Measurements from ENCODE around the gene P3H1.

The P3H1 gene

GRCh38 chr1:42736571-42737200, 30.1 kb downstream of the P3H1 start:
- 83% methylated on average over 8 of the region's 8 CpGs for WGBS
- Histone ChIP-seq H3K27me3 (ENCODE audit: insufficient read depth, low read length) (no peaks in the 10 kb centered on the region), H3K4me3 (ENCODE audit: low read length) (no peak overlapping the region), H3K9ac (ENCODE audit: low read depth, low read length) (no peak overlapping the region), H3K9me3 (ENCODE audit: insufficient read depth, low read depth, low read length) (no peaks in the 10 kb centered on the region), H3K27ac (ENCODE audit: low read depth, low read length) (no peak overlapping the region), H3K4me1 (ENCODE audit: insufficient read depth, low read length) (peaks cover 26% of the 10 kb centered on the region), H3K36me3 (ENCODE audit: insufficient read depth, low read length) (no peaks in the 10 kb centered on the region)

DNA sequence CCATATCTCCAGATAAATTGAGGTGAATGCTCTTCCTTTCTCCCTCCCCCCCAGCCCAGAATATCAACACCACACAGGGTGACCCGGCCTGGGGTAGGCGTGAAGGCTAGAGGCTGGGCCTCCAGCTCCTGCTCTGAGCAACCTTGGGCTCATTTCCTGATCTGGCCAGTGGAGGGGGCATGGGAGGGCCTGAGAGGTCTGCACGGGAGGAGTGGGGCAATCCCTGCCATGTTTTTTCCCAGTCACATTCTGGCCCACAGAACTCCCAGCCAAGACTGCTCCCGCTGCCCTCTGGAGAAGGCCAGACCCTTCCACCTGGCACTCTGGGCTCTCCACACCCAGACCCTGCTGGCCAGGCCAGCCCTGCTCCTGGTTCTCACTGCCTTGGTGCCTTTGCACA, 30.7 kb downstream of the P3H1 start:
- H3K36me3 ChIP-seq (ENCODE audit: insufficient read depth, low read length) = no peaks in the 10 kb centered on the region
- H3K27ac ChIP-seq (ENCODE audit: low read depth, low read length) = no peak overlapping the region
- H3K4me1 ChIP-seq (ENCODE audit: insufficient read depth, low read length) = peaks cover 21% of the 10 kb centered on the region
- H3K9ac ChIP-seq (ENCODE audit: low read depth, low read length) = no peak overlapping the region
- H3K4me3 ChIP-seq (ENCODE audit: low read length) = no peak overlapping the region
- H3K9me3 ChIP-seq (ENCODE audit: insufficient read depth, low read depth, low read length) = no peaks in the 10 kb centered on the region
- no peaks in the 10 kb centered on the region for H3K27me3 ChIP-seq (ENCODE audit: insufficient read depth, low read length)
- 77% methylated on average over 4 of the region's 4 CpGs for WGBS

- H3K27me3 ChIP-seq (ENCODE audit: insufficient read depth, low read length) = no peaks in the 10 kb centered on the region
- no peak overlapping the region for H3K9ac ChIP-seq (ENCODE audit: low read depth, low read length)
- no peak overlapping the region for H3K27ac ChIP-seq (ENCODE audit: low read depth, low read length)
- WGBS = 91% methylated on average over 14 of the region's 14 CpGs
- H3K36me3 ChIP-seq (ENCODE audit: insufficient read depth, low read length) = no peaks in the 10 kb centered on the region
- peaks cover 16% of the 10 kb centered on the region for H3K4me1 ChIP-seq (ENCODE audit: insufficient read depth, low read length)
- H3K9me3 ChIP-seq (ENCODE audit: insufficient read depth, low read depth, low read length) = no peaks in the 10 kb centered on the region
- no peak overlapping the region for H3K4me3 ChIP-seq (ENCODE audit: low read length)
These were observed 31.2 kb downstream of the P3H1 start for GRCh38 chr1:42735477-42736105.

DNA sequence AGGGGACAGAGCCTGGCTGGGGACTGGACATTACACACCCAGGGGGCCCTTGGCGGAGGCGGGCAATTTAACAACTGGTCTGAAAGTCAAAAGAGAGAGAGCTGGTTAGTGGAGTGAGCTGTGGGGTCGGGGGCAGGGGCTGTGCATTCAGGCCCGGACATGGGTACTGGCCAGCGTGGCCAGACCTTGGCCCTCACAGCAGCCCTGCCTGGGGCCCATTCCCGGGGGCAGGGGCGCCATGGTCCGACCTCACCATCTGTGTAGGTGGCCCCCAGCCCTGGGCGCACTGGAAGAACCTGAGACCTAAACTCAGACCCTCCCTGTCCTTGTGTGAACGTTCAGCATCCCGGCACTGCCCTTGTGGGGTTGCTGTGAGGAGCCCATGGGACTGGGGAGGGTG, 31.8 kb downstream of the P3H1 start:
- WGBS = 93% methylated on average over 11 of the region's 11 CpGs
- H3K9ac ChIP-seq (ENCODE audit: low read depth, low read length) = no peak overlapping the region

DNA sequence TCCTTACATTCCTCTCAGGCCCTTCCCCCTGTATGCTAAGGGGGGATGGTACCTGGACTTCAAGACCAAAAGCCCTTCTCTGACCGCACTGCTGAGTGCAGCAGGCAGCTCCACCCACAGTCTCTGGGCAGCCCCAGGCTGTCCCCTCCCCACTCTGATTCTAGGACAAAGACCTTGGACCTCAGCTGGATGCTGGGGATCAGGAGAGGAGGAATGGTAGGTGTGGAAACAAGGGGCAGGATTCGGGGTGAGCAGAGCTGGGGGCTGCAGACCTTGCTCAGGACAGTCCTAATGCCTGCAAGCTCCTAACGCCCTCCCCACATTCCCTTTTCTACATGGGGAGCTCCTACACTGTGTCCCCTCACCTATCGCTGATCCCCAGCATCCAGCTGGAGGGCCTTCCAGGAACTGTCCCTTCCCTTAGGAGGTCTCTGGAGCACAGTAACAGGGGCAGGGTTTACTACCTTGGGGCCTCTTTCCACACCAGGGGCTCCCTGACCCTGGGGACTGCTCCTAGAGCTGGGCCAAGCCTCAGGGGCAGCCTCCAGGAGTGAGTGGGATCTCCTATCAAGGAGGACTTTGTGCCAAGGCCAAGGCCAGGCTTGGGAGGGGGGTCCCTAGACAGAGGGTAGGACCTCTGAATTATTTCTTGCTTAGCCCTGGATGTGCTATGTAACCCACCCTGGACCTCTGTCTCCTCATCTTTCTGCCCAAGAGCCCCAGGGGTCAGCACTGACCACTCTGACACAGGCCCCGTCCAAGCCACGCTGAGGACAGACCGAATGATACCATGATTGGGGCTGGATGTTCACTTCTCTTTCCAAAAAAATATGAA, 32.4 kb downstream of the P3H1 start:
- 83% methylated on average over 7 of the region's 7 CpGs for WGBS
- no peaks in the 10 kb centered on the region for H3K27me3 ChIP-seq (ENCODE audit: insufficient read depth, low read length)
- no peak overlapping the region for H3K9ac ChIP-seq (ENCODE audit: low read depth, low read length)
- H3K36me3 ChIP-seq (ENCODE audit: insufficient read depth, low read length) = no peaks in the 10 kb centered on the region
- peaks cover 6% of the 10 kb centered on the region; the same call in 1 of the 2 replicates for H3K4me1 ChIP-seq (ENCODE audit: insufficient read depth, low read length)
- no peaks in the 10 kb centered on the region for H3K9me3 ChIP-seq (ENCODE audit: insufficient read depth, low read depth, low read length)
- H3K4me3 ChIP-seq (ENCODE audit: low read length) = no peak overlapping the region
- H3K27ac ChIP-seq (ENCODE audit: low read depth, low read length) = no peak overlapping the region

More for the DNA sequence above, 31.8 kb downstream of the P3H1 start:
- Histone ChIP-seq H3K36me3 (ENCODE audit: insufficient read depth, low read length) (no peaks in the 10 kb centered on the region), H3K9me3 (ENCODE audit: insufficient read depth, low read depth, low read length) (no peaks in the 10 kb centered on the region), H3K27me3 (ENCODE audit: insufficient read depth, low read length) (no peaks in the 10 kb centered on the region), H3K4me3 (ENCODE audit: low read length) (no peak overlapping the region), H3K27ac (ENCODE audit: low read depth, low read length) (no peak overlapping the region), H3K4me1 (ENCODE audit: insufficient read depth, low read length) (peaks cover 12% of the 10 kb centered on the region; the same call in 1 of the 2 replicates)

DNA sequence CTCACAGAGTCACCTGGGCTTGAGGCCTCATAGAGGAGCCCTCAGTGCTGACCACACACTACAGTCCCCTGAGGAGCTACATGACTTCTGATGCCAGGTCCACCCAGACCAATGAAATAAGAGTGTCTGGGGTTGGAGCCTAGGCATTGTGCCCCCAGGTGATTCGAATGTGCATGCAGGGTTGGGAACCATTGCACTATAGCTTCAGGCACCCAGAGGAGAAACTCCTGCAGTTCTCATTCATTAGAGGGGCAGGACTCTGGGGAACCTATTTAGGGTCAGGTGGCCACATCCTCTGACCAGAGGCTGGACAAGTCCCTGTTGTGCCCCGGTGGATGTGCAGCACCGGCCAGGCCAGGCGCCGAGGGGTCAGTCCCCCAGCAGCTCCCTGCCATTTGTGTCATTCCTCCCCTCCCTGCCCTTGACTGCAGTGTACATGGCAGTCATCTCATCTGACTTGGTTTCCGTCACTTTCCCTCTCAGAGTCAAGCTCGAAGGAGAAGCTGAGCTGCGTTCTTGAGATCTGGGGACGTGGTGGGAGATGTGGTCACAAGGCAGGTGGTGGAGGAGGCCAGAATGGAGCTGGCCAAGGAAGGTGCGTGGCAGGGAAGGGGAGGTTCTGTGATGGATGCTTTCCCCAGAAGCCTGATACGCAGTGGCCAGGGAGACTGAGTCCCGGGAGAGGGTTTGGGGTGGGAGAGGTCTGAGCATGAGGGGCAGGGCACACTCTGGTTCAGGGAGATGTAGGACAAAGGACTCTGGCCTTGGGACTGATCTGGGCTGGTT, 33.2 kb downstream of the P3H1 start:
- WGBS = 92% methylated on average over 12 of the region's 12 CpGs
- peaks cover under 1% of the 10 kb centered on the region; the same call in 1 of the 2 replicates for H3K4me1 ChIP-seq (ENCODE audit: insufficient read depth, low read length)
- H3K9ac ChIP-seq (ENCODE audit: low read depth, low read length) = no peak overlapping the region
- H3K27me3 ChIP-seq (ENCODE audit: insufficient read depth, low read length) = no peaks in the 10 kb centered on the region
- H3K4me3 ChIP-seq (ENCODE audit: low read length) = no peak overlapping the region
- H3K9me3 ChIP-seq (ENCODE audit: insufficient read depth, low read depth, low read length) = no peaks in the 10 kb centered on the region
- H3K27ac ChIP-seq (ENCODE audit: low read depth, low read length) = no peak overlapping the region
- no peaks in the 10 kb centered on the region for H3K36me3 ChIP-seq (ENCODE audit: insufficient read depth, low read length)

DNA sequence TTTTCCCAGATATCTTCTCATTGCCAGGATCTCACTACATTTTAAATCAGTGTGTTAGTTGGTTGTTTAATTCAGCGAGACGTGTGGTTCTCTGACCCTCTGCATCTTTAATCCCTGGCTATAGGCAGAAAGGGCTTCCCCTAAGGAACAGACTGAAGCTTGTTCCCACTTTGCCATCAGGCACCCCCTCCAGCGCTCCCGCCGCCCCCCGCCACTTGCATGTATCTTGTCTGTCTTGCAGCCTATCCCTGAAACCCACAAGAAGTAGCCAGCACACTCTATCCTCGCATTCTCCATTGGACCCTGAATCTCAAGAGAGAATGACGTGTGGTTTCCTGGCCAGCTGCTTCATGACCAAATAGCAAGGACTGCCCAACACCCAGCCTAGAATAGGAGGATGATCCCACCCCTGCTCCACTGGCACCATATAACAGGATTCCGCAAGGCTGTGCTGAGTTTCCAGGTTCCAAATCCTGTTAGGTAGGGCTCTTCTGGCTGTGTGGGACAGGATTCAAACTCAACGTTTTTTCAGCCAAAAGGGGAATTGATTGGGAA, 34.6 kb downstream of the P3H1 start:
- Histone ChIP-seq H3K4me1 (ENCODE audit: insufficient read depth, low read length) (no peaks in the 10 kb centered on the region; the same call in 1 of the 2 replicates), H3K27ac (ENCODE audit: low read depth, low read length) (no peak overlapping the region), H3K9ac (ENCODE audit: low read depth, low read length) (no peak overlapping the region), H3K36me3 (ENCODE audit: insufficient read depth, low read length) (no peaks in the 10 kb centered on the region), H3K9me3 (ENCODE audit: insufficient read depth, low read depth, low read length) (no peaks in the 10 kb centered on the region), H3K4me3 (ENCODE audit: low read length) (no peak overlapping the region), H3K27me3 (ENCODE audit: insufficient read depth, low read length) (no peaks in the 10 kb centered on the region)
- WGBS = 91% methylated on average over 10 of the region's 10 CpGs

DNA sequence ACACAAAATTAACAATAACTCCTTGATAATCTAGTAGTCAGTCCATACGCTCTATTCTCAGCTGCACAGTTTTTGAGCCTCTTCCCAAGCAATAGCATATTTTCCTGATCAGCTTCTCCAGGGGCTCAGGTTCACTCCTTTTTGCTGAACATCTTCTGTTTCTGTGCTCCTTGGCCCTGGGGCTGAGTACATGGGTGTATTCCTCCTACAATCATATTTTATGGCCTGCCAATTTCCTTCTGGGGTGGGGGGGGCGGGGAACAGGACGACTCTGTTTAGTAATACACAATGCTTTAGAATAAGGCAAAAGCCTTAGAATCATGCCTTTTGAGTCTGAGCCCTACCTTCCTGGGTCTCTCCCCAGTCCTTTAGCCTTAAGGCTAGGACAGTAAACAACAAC, 35.2 kb downstream of the P3H1 start:
- Histone ChIP-seq H3K36me3 (ENCODE audit: insufficient read depth, low read length) (no peaks in the 10 kb centered on the region), H3K27me3 (ENCODE audit: insufficient read depth, low read length) (no peaks in the 10 kb centered on the region), H3K4me3 (ENCODE audit: low read length) (no peak overlapping the region), H3K9ac (ENCODE audit: low read depth, low read length) (no peak overlapping the region), H3K4me1 (ENCODE audit: insufficient read depth, low read length) (no peaks in the 10 kb centered on the region; the same call in 1 of the 2 replicates), H3K9me3 (ENCODE audit: insufficient read depth, low read depth, low read length) (no peaks in the 10 kb centered on the region), H3K27ac (ENCODE audit: low read depth, low read length) (no peak overlapping the region)
- WGBS = 87% methylated on average over 3 of the region's 3 CpGs

GRCh38 chr1:42730988-42731387, 35.8 kb downstream of the P3H1 start:
- WGBS = 61% methylated on average over 4 of the region's 4 CpGs
- Histone ChIP-seq H3K4me3 (ENCODE audit: low read length) (no peak overlapping the region), H3K4me1 (ENCODE audit: insufficient read depth, low read length) (no peaks in the 10 kb centered on the region; the same call in 1 of the 2 replicates), H3K36me3 (ENCODE audit: insufficient read depth, low read length) (no peaks in the 10 kb centered on the region), H3K9ac (ENCODE audit: low read depth, low read length) (no peak overlapping the region), H3K27me3 (ENCODE audit: insufficient read depth, low read length) (no peaks in the 10 kb centered on the region), H3K27ac (ENCODE audit: low read depth, low read length) (no peak overlapping the region), H3K9me3 (ENCODE audit: insufficient read depth, low read depth, low read length) (no peaks in the 10 kb centered on the region)

GRCh38 chr1:42730002-42730401, 36.8 kb downstream of the P3H1 start:
- no peak overlapping the region for H3K4me3 ChIP-seq (ENCODE audit: low read length)
- no peaks in the 10 kb centered on the region; the same call in 1 of the 2 replicates for H3K4me1 ChIP-seq (ENCODE audit: insufficient read depth, low read length)
- H3K9ac ChIP-seq (ENCODE audit: low read depth, low read length) = no peak overlapping the region
- 79% methylated on average over 3 of the region's 3 CpGs for WGBS
- no peaks in the 10 kb centered on the region for H3K36me3 ChIP-seq (ENCODE audit: insufficient read depth, low read length)
- no peak overlapping the region for H3K27ac ChIP-seq (ENCODE audit: low read depth, low read length)
- no peaks in the 10 kb centered on the region for H3K27me3 ChIP-seq (ENCODE audit: insufficient read depth, low read length)
- no peaks in the 10 kb centered on the region for H3K9me3 ChIP-seq (ENCODE audit: insufficient read depth, low read depth, low read length)
